Measurements from ENCODE around the gene TBC1D17.
"Not testable (repeated sequence)": the region's sequence is repeated elsewhere in the genome, so short reads cannot be mapped to it uniquely, and the experiment has no call there.

The TBC1D17 gene

GRCh38 chr19:49921871-49922795, 44.6 kb downstream of the TBC1D17 start:
- peak; percentile 31 for DNase-seq (ENCODE audit: low read depth)

- DNase-seq (ENCODE audit: low read depth) = no peak
These were observed 45.8 kb downstream of the TBC1D17 start for GRCh38 chr19:49923055-49924003.

DNA sequence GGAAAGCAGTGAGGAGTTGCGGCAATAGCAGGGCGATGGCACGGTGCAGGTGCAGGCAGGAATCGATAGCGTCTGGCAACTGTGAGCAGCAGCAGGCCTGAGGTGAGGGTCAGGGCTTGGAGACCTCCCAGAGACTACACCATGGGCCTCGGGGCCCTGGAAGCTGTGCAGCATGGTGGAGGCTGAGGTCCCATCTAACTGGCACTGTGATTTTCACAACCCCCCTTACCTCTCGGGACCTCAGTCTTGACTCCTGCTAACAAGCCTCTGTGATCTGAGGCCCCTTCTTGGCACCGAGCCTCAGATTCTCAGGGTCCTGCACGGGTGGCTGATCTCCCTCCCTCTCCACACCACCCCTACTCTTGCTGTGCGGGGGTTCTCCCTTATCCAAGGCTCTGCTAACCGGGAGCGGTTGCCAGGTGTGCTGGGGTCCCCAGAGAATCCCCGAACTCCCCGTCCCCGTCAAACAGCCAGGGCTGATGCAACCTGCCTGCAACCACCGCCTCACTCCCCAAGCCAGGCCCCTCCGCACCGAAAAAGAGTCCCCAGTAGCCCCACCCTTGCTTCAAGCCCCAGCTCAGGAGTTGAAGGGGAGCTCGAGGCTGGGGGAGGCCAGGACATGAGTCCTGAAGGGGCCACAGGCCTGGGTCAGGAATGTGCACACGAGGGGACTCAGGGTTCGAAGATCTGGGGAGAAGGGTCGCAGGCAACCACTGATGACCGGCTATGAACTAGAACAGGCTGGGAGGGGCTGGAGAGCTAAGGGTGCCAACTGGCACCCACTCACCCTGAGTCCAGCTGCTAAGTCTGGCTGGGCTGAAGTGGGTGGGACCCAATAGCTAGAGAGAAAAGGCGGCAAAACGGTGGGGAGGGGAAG, 46.7 kb downstream of the TBC1D17 start:
- no peak for DNase-seq (ENCODE audit: low read depth)

- not testable (repeated sequence) for DNase-seq (ENCODE audit: low read depth)
These were observed 47.3 kb downstream of the TBC1D17 start for GRCh38 chr19:49924881-49925210.

DNA sequence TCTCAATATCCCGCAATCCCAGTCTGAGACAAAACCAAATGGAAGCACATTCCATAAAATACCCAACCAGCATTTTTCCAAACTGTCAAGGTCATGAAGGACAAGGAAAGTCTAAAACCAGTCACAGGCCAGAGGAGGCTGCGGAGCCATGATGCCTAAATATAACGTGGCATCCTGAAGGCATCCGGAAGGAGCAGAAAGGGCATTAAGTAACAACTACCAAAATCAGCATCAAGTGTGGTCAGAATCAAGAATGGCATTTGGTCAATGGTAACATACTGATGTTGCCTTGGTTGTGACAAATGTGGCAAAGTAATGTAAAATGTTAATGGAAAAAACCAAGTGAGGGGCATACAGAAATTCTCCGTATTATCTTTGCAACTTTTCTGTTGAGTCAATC, 48.0 kb downstream of the TBC1D17 start:
- DNase-seq (ENCODE audit: low read depth) = no peak

DNA sequence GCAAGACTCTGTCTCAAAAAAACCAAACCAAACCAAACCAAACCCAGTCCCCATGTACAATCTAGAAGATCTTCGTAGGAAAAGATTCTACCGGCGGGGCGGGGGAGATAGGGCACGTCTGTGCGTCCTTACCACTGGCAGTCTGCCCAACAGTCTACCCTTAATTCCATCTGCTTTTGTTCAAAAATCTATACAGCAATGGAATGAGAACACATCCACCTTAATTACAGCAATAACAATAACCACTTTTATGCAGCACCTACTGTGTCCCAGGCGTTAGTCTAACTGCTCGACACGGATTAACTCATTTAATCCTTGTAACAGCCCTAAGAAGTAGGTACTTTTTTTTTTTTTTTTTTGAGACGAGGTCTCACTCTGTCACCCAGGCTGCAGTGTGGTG, 49.0 kb downstream of the TBC1D17 start:
- no peak for DNase-seq (ENCODE audit: low read depth)

GRCh38 chr19:49927526-49928264, 50.2 kb downstream of the TBC1D17 start:
- no peak for DNase-seq (ENCODE audit: low read depth)

DNA sequence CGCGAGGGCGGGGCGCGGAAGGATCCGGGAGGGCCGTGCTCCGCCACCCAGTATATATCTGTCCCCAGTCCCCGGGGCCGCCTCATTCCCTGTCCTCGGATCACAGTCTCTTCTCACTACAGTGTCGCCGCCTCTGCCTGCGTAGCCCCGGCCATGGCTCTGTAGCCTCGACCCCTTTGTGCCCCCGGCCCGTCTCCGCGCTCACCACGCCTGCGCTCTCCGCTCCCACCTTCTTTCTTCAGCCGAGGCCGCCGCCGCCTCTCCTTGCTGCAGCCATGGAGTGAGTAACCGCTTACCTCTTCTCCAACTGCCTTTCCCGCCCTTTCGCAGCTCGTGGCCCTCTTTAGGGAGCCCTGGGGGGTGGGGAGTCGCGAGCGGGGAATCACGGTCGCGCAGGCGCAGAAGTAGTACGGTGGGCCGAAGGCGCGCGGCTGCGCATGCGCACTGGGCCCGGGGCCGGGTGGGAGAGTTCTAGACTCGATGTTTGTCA, 51.7 kb downstream of the TBC1D17 start, which contains the start of the genes ATF5 and NUP62:
Gene ATF5, plus strand, starts transcription at position 85 of the 490 bp plus-strand sequence. CDS start 1,646 bp downstream, outside the sequence.
Gene NUP62, minus strand, starts transcription at position 384 of the 490 bp plus-strand sequence. CDS start 19,697 bp downstream, outside the sequence.
- DNase-seq (ENCODE audit: low read depth) = no peak

DNA sequence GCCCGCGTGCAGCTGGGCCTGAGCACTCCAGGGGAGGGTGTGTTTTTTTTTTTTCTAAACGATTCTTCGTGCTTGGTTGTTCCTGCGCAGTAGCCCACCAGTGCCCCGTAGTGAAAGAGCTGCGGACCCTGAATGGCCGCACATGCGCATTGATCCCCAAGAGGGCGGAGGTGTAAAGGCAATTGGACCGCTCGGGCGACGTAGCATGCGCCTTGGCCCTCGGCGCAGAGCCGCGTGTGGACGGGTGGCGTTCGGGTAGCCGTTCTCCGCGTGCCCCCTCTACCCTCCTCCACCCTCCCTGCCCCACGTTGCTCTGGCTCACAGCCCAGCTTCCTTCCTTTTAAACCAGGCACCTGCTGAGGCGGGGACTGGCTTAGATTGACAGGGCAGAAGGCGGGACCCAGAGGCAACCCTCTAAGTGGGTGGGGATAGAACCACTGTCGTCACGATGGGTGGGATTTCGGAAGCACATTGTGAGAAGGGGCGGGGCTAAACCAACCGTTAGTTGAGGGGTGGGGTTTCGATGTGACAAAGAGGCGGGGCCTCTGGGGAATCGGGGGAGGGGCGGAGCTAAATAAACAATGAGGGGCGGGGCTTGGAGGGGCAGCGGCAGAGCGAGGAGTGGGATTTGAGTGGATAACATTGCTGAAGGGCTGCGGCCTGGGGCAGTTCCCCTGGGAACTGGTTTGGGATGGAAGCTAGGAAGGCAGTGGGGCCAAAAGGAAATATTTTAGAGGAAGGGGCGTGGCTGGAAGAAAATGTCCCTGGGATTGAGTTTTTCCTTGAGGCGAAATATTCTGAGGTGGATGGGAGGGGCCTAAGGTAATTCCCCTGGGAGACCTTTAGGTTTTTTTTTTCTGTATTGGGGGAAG, 52.3 kb downstream of the TBC1D17 start:
- peak; percentile 94 for DNase-seq (ENCODE audit: low read depth)

DNA sequence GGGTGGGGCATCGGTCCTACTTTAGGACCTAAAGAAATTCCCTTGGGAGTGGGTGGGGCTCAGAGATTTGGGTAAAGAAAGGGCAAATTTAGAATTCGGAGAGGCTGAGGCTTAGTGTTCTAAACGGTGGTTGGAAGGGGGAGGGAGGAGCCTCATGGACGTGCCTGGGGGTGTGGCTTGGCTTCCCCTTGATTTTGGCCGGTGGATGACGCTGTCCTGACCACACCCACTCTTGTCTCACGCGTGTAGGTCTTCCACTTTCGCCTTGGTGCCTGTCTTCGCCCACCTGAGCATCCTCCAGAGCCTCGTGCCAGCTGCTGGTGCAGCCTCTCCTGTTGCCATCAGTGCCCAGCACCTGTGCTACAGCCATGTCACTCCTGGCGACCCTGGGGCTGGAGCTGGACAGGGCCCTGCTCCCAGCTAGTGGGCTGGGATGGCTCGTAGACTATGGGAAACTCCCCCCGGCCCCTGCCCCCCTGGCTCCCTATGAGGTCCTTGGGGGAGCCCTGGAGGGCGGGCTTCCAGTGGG, 53.0 kb downstream of the TBC1D17 start:
- no peak for DNase-seq (ENCODE audit: low read depth)

DNA sequence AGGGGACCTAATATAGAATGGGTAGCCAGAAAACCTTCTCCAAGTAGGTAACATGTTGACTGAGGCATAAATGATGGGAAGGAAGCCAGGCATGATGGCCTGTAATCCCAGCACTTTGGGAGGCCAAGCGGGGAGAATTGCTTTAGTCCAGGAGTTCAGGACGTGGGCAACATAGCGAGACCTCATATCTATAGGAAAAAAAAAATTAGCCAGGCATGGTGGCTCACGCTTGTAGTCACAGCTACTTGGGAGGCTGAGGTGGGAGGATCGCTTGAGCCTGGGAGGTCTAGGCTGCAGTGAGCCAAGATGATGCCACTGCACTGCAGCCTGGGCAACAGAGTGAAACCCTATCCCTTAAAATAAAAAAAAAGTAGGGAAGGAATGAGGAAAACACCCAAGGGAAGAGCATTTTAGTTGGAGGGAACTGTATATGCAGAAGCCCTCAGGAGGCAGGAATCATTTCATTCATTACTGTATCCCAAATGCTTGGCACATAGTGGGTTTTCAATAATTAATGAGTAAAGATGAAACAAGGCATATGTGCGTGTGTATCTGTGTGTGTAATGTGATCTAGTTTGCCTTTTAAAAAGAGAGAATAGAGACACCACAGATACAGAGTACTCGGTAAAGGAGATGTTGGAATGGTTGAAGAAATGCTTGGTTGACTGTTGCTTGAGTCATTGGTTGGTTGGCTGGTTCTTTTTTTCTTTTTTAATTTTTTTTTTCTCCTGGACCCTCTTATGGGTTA, 54.0 kb downstream of the TBC1D17 start:
- DNase-seq (ENCODE audit: low read depth) = no peak

DNA sequence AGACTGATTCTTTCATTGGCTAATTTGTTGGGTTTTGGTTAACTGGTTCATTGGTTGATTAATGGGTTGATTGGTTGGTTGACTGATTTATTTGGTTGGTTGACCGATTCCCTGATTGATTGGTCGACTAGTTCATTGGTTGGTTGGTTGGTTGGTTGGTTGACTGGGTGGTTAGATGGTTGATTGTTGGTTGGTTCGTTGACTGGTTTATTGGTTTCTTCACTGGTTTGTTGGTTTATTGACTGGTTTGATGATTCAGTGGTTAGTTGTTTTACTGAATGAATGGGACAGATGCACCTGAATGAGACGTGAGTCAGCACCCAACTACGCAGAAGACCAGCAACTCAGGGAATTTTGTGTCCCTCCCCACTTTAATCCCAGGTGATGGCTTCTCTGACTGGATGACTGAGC, 54.5 kb downstream of the TBC1D17 start:
- no peak for DNase-seq (ENCODE audit: low read depth)

GRCh38 chr19:49932731-49933131, 55.2 kb downstream of the TBC1D17 start:
- DNase-seq (ENCODE audit: low read depth) = no peak

- DNase-seq (ENCODE audit: low read depth) = no peak
These were observed 56.1 kb downstream of the TBC1D17 start for GRCh38 chr19:49933643-49934042.

DNA sequence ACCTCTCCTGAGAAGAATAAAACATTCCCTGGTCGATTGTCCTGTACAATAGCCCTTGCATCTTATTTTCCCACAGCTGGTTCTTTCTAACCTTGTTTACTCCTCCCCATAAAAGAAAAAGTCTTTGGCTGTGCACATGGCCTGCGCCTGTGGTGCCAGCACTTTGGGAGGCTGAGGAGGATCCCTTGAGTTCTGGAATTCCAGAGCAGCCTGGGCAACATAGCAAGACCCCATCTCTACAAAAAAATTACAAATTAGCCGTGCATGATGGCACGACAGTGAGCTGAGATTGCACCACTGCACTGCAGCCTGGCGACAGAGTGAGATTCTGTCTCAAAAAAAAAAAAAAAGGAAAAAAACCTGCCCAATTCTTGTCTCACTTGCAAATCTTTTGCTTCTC, 59.0 kb downstream of the TBC1D17 start:
- no peak for DNase-seq (ENCODE audit: low read depth)

- DNase-seq (ENCODE audit: low read depth) = no peak
These were observed 60.4 kb downstream of the TBC1D17 start for GRCh38 chr19:49937750-49938381.

All from non-pigmented ciliary epithelial cell (primary cell).